HL-60 (cell line): ENCODE results near the gene DNAI2.

Experiments used
- DNase-seq, 2 experiments: peaks; one replicate each; pipeline ENCODE4 v3.0.0-alpha.2; 2010 to 2020; ENCODE audit warnings: low read depth in 1 of 2, low spot score in 1 of 2
- H3K27ac ChIP-seq: fragments of 250-450 bp; sonication (Bioruptor Pico); replicated peaks from 2 replicates; pipeline ENCODE4 v1.5.1; 2020; ENCODE audit warnings: mild to moderate bottlenecking, moderate library complexity
- H3K27me3 ChIP-seq: fragments of 250-450 bp; sonication (Bioruptor Pico); 2 replicates; pipeline ENCODE4 v1.5.1; 2021; ENCODE audit warnings: mild to moderate bottlenecking, moderate library complexity; ENCODE audit not compliant: insufficient read depth, poor library complexity, severe bottlenecking
- H3K4me3 ChIP-seq: replicated peaks from 2 replicates; pipeline ENCODE4 v1.5.1; 2011; ENCODE audit warnings: mild to moderate bottlenecking, control low read depth, low read length; ENCODE audit not compliant: insufficient read depth
- CTCF ChIP-seq: IDR thresholded peaks from one replicate; pipeline ENCODE4 v1.5.1; 2011; ENCODE audit warnings: low read length, control low read depth, inconsistent platforms; ENCODE audit not compliant: insufficient read depth
- GABPA ChIP-seq: IDR thresholded peaks from 2 replicates; pipeline ENCODE4 v1.6.1; 2012; ENCODE audit warnings: low read depth
- POLR2AphosphoS5 ChIP-seq: IDR thresholded peaks from 2 replicates; pipeline ENCODE4 v1.6.1; 2012; ENCODE audit warnings: low read depth
- REST ChIP-seq: IDR thresholded peaks from 2 replicates; pipeline ENCODE4 v1.6.1; 2012; ENCODE audit warnings: low read depth; ENCODE audit not compliant: insufficient replicate concordance
- SPI1 ChIP-seq: IDR thresholded peaks from 2 replicates; pipeline ENCODE4 v1.6.1; 2012; ENCODE audit warnings: low read depth, mild to moderate bottlenecking, borderline replicate concordance

DNAI2 gene

GRCh38 chr17:74337834-74338500, 63.9 kb downstream of the DNAI2 start:
- Histone ChIP-seq H3K4me3 (no peak overlapping the region), H3K27ac (no peak overlapping the region), H3K27me3 (peaks cover 3% of the 10 kb centered on the region)
- TF ChIP-seq CTCF, result no peak
- TF ChIP-seq POLR2AphosphoS5, result no peak
- no peak for TF ChIP-seq GABPA
- TF ChIP-seq SPI1, result no peak
- no peak for TF ChIP-seq REST
- no peak for DNase-seq

- Histone ChIP-seq H3K4me3 (no peak overlapping the region), H3K27ac (no peak overlapping the region), H3K27me3 (peaks cover 5% of the 10 kb centered on the region)
- no peak for TF ChIP-seq GABPA
- no peak for TF ChIP-seq REST
- TF ChIP-seq CTCF, result no peak
- no peak for TF ChIP-seq SPI1
- no peak for TF ChIP-seq POLR2AphosphoS5
- DNase-seq, result no peak
Measured at GRCh38 chr17:74339537-74340195, 65.6 kb downstream of the DNAI2 start.

GRCh38 chr17:74340470-74341023, 66.5 kb downstream of the DNAI2 start:
- DNase-seq, result no peak
- TF ChIP-seq REST, result no peak
- TF ChIP-seq CTCF, result no peak
- no peak for TF ChIP-seq GABPA
- no peak for TF ChIP-seq POLR2AphosphoS5
- no peak for TF ChIP-seq SPI1
- Histone ChIP-seq H3K4me3 (no peak overlapping the region), H3K27ac (no peak overlapping the region), H3K27me3 (peaks cover 10% of the 10 kb centered on the region)
